K562 (cell line): ENCODE measurements around the gene PRKCB. TPM values are rescaled to one million over a fixed set of nuclear protein-coding genes. Genes with fewer than 3 reads are reported as not detected.

ENCODE experiments used
- ADNP ChIP-seq: fragments of 200-800 bp; sonication (Bioruptor generic); IDR thresholded peaks from 2 replicates; pipeline ENCODE4 v1.6.1; 2016; ENCODE audit warnings: missing genetic modification characterization, missing compliant biosample characterization
- ARNT ChIP-seq, 2 experiments: fragments of 450-650 bp; IDR thresholded peaks; 2 replicates each; pipeline ENCODE4 v1.6.1; 2016; ENCODE audit warnings: mild to moderate bottlenecking in 1 of 2
- BCOR ChIP-seq: fragments of 450-650 bp; IDR thresholded peaks from 2 replicates; pipeline ENCODE4 v1.6.1; 2016
- CBX1 ChIP-seq: sonication (generic); IDR thresholded peaks from 2 replicates; pipeline ENCODE4 v1.6.1; 2016; ENCODE audit warnings: antibody characterized with exemption, low read depth, mild to moderate bottlenecking
- CBX3 ChIP-seq, 2 experiments: IDR thresholded peaks; 1 replicate in 1 of 2; 2 replicates in 1 of 2; pipeline ENCODE4 v1.6.1; 2012; ENCODE audit warnings: inconsistent platforms in 2 of 2, low read length in 2 of 2, borderline replicate concordance in 1 of 2, control low read depth in 1 of 2
- CSDE1 ChIP-seq, 2 experiments: fragments of 450-650 bp; IDR thresholded peaks; 2 replicates each; pipeline ENCODE4 v1.6.1; 2016; ENCODE audit warnings: mild to moderate bottlenecking in 1 of 2
- DMBX1 ChIP-seq: fragments of 250-450 bp; sonication (Bioruptor Pico); IDR thresholded peaks from 2 replicates; pipeline ENCODE4 v1.8.0; 2022; ENCODE audit warnings: inconsistent platforms, mild to moderate bottlenecking, moderate library complexity, borderline replicate concordance
- DPF2 ChIP-seq: fragments of 450-650 bp; IDR thresholded peaks from 2 replicates; pipeline ENCODE4 v1.6.1; 2016
- FOXK2 ChIP-seq, 2 experiments: fragments of 450-650 bp; IDR thresholded peaks in 1 of 2; conservative IDR thresholded peaks in 1 of 2; 2 replicates each; pipeline ENCODE4 v1.6.1; 2016; ENCODE audit warnings: low read depth in 2 of 2, mild to moderate bottlenecking in 1 of 2
- FUS ChIP-seq: fragments of 200-400 bp; formaldehyde crosslinking; optimal IDR thresholded peaks from 2 replicates; pipeline ENCODE3; 2017; ENCODE audit warnings: low read depth, low read length
- IRF9 ChIP-seq: fragments of 450-650 bp; IDR thresholded peaks from 2 replicates; pipeline ENCODE4 v1.6.1; 2016; ENCODE audit warnings: missing biosample characterization, missing genetic modification characterization
- LARP7 ChIP-seq: fragments of 450-650 bp; IDR thresholded peaks from 2 replicates; pipeline ENCODE4 v1.6.1; 2016
- NR2C2 ChIP-seq, 2 experiments: fragments of 200-800 bp in 1 of 2; sonication (Bioruptor generic) in 1 of 2; sonication (generic) in 1 of 2; formaldehyde crosslinking in 1 of 2; IDR thresholded peaks; 2 replicates each; pipeline versions ENCODE4 v1.6.1 to v1.8.0; 2016 to 2022; ENCODE audit warnings: mild to moderate bottlenecking in 1 of 2, missing compliant biosample characterization in 1 of 2, missing genetic modification characterization in 1 of 2, missing genetic modification reagents in 1 of 2
- PRDM10 ChIP-seq: fragments of 450-650 bp; IDR thresholded peaks from 2 replicates; pipeline ENCODE4 v1.6.1; 2018; ENCODE audit not compliant: partially characterized antibody
- TEAD4 ChIP-seq, 2 experiments: sonication (generic) in 1 of 2; formaldehyde crosslinking in 1 of 2; IDR thresholded peaks; 2 replicates each; pipeline versions ENCODE4 v1.6.1 to v1.8.0; 2012 to 2022; ENCODE audit warnings: borderline replicate concordance in 1 of 2, inconsistent platforms in 1 of 2, low read length in 1 of 2, mild to moderate bottlenecking in 1 of 2, missing genetic modification reagents in 1 of 2
- VEZF1 ChIP-seq: fragments of 200-800 bp; sonication (Bioruptor generic); IDR thresholded peaks from 2 replicates; pipeline ENCODE4 v1.6.1; 2017; ENCODE audit warnings: missing genetic modification characterization, missing compliant biosample characterization
- ZNF583 ChIP-seq: fragments of 250-450 bp; sonication (Bioruptor Pico); IDR thresholded peaks from 2 replicates; pipeline ENCODE4 v1.4.0; 2020
- ZNF766 ChIP-seq: fragments of 200-800 bp; sonication (Bioruptor generic); conservative IDR thresholded peaks from 2 replicates; pipeline ENCODE4 v1.6.1; 2016; ENCODE audit warnings: missing genetic modification characterization, missing compliant biosample characterization
- polyA plus RNA-seq, 8 experiments: library from polyadenylated mRNA; depleted of rRNA in 4 of 8; stranded (reverse) in 5 of 8; unstranded in 3 of 8; fragments of >200 nt; fragmentation: Nextera tagmentation in 2 of 8; fragmentation: Illumina TruSeq in 1 of 8; extraction: Ambion mirVana in 2 of 8; extraction: Trizol in 1 of 8; gene quantifications; 2 replicates each; pipeline versions ENCODE4 v1.2.1 to v1.2.3, GENCODE V29; 2011 to 2014; ENCODE audit warnings: inconsistent platforms in 1 of 8, missing spikeins in 1 of 8
- total RNA-seq, 7 experiments: library from RNA; depleted of rRNA in 6 of 7; stranded (reverse); fragments of >200 nt in 6 of 7; fragmentation: Illumina TruSeq in 2 of 7; extraction: Trizol in 2 of 7; gene quantifications; 2 replicates each; pipeline versions ENCODE4 v1.2.1 to v1.2.3, GENCODE V29; 2011 to 2021; ENCODE audit warnings: low replicate concordance in 1 of 7
- TF ChIP-seq, protein P1 (sequence below): sonication (generic); formaldehyde crosslinking; IDR thresholded peaks from 2 replicates; pipeline ENCODE4 v1.8.0; 2022; ENCODE audit warnings: mild to moderate bottlenecking, missing genetic modification reagents

PRKCB gene
- total and polyA plus RNA-seq, 9 of the 15 experiments (the other 6 are each of a cell fraction or from before 2014, with no cell fraction given): 49.9 to 276 (median 148) TPM

DNA sequence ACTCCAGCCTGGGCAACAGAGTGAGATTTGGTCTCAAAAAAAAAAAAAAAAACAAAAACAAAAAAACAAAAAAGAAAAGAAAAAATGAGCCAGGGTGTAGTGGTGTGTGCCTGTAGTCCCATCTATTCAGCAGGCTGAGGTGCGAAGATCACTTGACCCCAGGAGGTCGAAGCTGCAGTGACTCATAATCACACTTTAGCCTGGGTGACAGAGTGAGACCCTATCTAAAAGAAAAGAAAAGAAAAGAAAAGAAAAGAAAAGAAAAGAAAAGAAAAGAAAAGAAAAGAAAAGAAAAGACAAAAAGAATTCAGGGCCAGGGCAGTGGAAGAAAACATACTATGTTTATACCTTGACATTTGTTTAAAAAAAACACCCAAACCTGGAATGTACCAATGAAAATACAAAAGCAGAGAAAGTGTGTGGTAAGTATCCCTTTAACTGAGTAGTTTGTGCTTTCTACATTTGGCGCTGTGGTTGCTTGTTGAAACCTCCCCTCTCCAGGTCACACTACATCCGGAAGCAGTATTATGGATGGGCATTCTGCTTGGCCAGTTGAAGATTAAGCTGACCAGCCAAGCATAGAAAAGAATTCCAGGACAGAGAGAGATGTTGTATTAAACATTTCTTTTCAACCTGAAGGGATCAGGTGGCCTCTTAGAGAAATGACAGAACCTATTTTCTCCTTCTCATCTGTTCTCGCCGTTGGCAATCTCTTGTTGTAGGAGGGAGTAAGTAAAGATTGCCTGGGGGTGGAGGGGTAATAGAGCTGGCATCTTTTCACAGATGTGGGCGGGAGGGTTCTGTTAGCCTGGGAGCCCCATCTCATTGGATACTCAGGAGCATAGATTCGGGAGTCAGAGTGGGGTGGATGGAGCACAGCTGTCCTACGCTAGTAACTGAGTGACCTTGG is 12.1 kb upstream of the PRKCB start (continued):
- TF ChIP-seq PRDM10 (peak; percentile 93), DPF2 (peak; percentile 77), ARNT (IDR thresholded peaks at IDR 0.05) (peak; percentile 46 to 50; a peak in 2 of 4 replicates), ZNF583 (CRISPR knock-in tag) (no peak), VEZF1 (CRISPR knock-in tag) (no peak), FOXK2 (conservative IDR thresholded peaks at IDR 0.05 in 1 of 2, IDR thresholded peaks at IDR 0.05 in 1 of 2; ENCODE audit: low read depth in 2 of 2) (peak; percentile 21 to 61; a peak in 1 of 4 replicates), IRF9 (tag) (peak; percentile 52; the same call in 1 of the 2 replicates), CBX1 (no peak), LARP7 (peak; percentile 90), DMBX1 (CRISPR knock-in tag) (peak; percentile 90), FUS (no peak), NR2C2 (CRISPR knock-in tag; IDR thresholded peaks at IDR 0.05) (no peak), NR2C2 (tag; IDR thresholded peaks at IDR 0.05) (peak; percentile 68), TEAD4 (IDR thresholded peaks at IDR 0.05; ENCODE audit: low read length) (0 out of 2 replicates have a peak, but pooled peaks have one; percentile 5), TEAD4 (CRISPR knock-in tag; IDR thresholded peaks at IDR 0.05; ENCODE audit: borderline replicate concordance) (no peak), CBX3 (IDR thresholded peaks at IDR 0.05; ENCODE audit: borderline replicate concordance in 1 of 2, low read length in 2 of 2) (peak in 1 of 2 experiments; percentile 75; a peak in 1 of 3 replicates), CSDE1 (IDR thresholded peaks at IDR 0.05) (0 out of 4 replicates have a peak, but pooled peaks of 1 of the 2 experiments have one; percentile 40), ZNF766 (CRISPR knock-in tag) (0 out of 2 replicates have a peak, but pooled peaks have one; percentile 40), ADNP (no peak), BCOR (peak; percentile 52; the same call in 1 of the 2 replicates)
- TF ChIP-seq, protein P1, sequence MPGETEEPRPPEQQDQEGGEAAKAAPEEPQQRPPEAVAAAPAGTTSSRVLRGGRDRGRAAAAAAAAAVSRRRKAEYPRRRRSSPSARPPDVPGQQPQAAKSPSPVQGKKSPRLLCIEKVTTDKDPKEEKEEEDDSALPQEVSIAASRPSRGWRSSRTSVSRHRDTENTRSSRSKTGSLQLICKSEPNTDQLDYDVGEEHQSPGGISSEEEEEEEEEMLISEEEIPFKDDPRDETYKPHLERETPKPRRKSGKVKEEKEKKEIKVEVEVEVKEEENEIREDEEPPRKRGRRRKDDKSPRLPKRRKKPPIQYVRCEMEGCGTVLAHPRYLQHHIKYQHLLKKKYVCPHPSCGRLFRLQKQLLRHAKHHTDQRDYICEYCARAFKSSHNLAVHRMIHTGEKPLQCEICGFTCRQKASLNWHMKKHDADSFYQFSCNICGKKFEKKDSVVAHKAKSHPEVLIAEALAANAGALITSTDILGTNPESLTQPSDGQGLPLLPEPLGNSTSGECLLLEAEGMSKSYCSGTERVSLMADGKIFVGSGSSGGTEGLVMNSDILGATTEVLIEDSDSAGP (CRISPR knock-in tag): peak; percentile 66
